H9 (cell line): ENCODE measurements around the gene CCDC92B. TPM values are rescaled to one million over a fixed set of nuclear protein-coding genes. Genes with fewer than 3 reads are reported as not detected.

Source experiments
- DNase-seq: peaks from one replicate; pipeline ENCODE4 v3.0.0-alpha.2; 2017
- H2AFZ ChIP-seq: one replicate; pipeline ENCODE4 v1.6.1; 2013; ENCODE audit warnings: mild to moderate bottlenecking, low read length, control low read depth, moderate library complexity
- H2AK5ac ChIP-seq: 2 replicates; pipeline ENCODE4 v1.6.1; 2013; ENCODE audit warnings: low read length, control low read depth, mixed read lengths; ENCODE audit not compliant: insufficient read length
- H2BK120ac ChIP-seq: one replicate; pipeline ENCODE4 v1.6.1; 2013; ENCODE audit warnings: low read depth, mild to moderate bottlenecking, low read length, control low read depth, inconsistent platforms; ENCODE audit not compliant: poor library complexity, severe bottlenecking
- H2BK12ac ChIP-seq: 2 replicates; pipeline ENCODE4 v1.6.1; 2013; ENCODE audit warnings: low read length, control low read depth, mixed read lengths, low read depth; ENCODE audit not compliant: insufficient read length
- H2BK15ac ChIP-seq: 2 replicates; pipeline ENCODE4 v1.6.1; 2013; ENCODE audit warnings: low read depth, low read length, control low read depth
- H2BK20ac ChIP-seq: one replicate; pipeline ENCODE4 v1.6.1; 2013; ENCODE audit warnings: low read depth, mild to moderate bottlenecking, low read length, control low read depth, inconsistent platforms; ENCODE audit not compliant: poor library complexity, severe bottlenecking
- H2BK5ac ChIP-seq: 2 replicates; pipeline ENCODE4 v1.6.1; 2013; ENCODE audit warnings: low read length, control low read depth, mixed read lengths; ENCODE audit not compliant: insufficient read length
- H3K14ac ChIP-seq: 2 replicates; pipeline ENCODE4 v1.6.1; 2013; ENCODE audit warnings: low read length, control low read depth; ENCODE audit not compliant: insufficient read depth
- H3K18ac ChIP-seq: 2 replicates; pipeline ENCODE4 v1.6.1; 2013; ENCODE audit warnings: low read depth, mild to moderate bottlenecking, mixed read lengths, low read length, control low read depth; ENCODE audit not compliant: insufficient read length
- H3K23ac ChIP-seq: 2 replicates; pipeline ENCODE4 v1.6.1; 2013; ENCODE audit warnings: low read length, control low read depth, mixed read lengths, low read depth; ENCODE audit not compliant: insufficient read length
- H3K23me2 ChIP-seq: 2 replicates; pipeline ENCODE4 v1.6.1; 2013; ENCODE audit warnings: low read depth, mild to moderate bottlenecking, mixed read lengths, low read length, control low read depth; ENCODE audit not compliant: insufficient read length, poor library complexity, severe bottlenecking
- H3K27ac ChIP-seq: 2 replicates; pipeline ENCODE4 v1.5.1; 2013; ENCODE audit warnings: low read length, control low read depth, mixed read lengths, low read depth; ENCODE audit not compliant: insufficient read length
- H3K27me3 ChIP-seq: 2 replicates; pipeline ENCODE4 v1.6.1; 2013; ENCODE audit warnings: low read length, control low read depth, inconsistent platforms; ENCODE audit not compliant: insufficient read depth
- H3K4ac ChIP-seq: 2 replicates; pipeline ENCODE4 v1.6.1; 2013; ENCODE audit warnings: low read depth, mild to moderate bottlenecking, control low read depth, inconsistent platforms, low read length, moderate library complexity
- H3K4me1 ChIP-seq: 2 replicates; pipeline ENCODE4 v1.6.1; 2013; ENCODE audit warnings: low read length, control low read depth, inconsistent platforms; ENCODE audit not compliant: insufficient read depth
- H3K4me2 ChIP-seq: 2 replicates; pipeline ENCODE4 v1.6.1; 2013; ENCODE audit warnings: low read length, control low read depth, mixed read lengths; ENCODE audit not compliant: insufficient read length, insufficient read depth
- H3K56ac ChIP-seq: 2 replicates; pipeline ENCODE4 v1.6.1; 2013; ENCODE audit warnings: low read depth, mild to moderate bottlenecking, mixed read lengths, low read length, control low read depth; ENCODE audit not compliant: insufficient read length
- H3K79me1 ChIP-seq: 2 replicates; pipeline ENCODE4 v1.6.1; 2013; ENCODE audit warnings: low read depth, mild to moderate bottlenecking, moderate library complexity, low read length, control low read depth, inconsistent platforms; ENCODE audit not compliant: insufficient read depth, poor library complexity, severe bottlenecking
- H3K79me2 ChIP-seq: 2 replicates; pipeline ENCODE4 v1.6.1; 2013; ENCODE audit warnings: low read length, control low read depth, inconsistent platforms; ENCODE audit not compliant: insufficient read depth
- H3K9ac ChIP-seq: 2 replicates; pipeline ENCODE4 v1.6.1; 2013; ENCODE audit warnings: low read length, control low read depth, mixed read lengths; ENCODE audit not compliant: insufficient read length; ENCODE audit errors: extremely low read depth
- H3K9me3 ChIP-seq: one replicate; pipeline ENCODE4 v1.6.1; 2013; ENCODE audit warnings: low read depth, low read length, inconsistent platforms; ENCODE audit not compliant: control insufficient read depth
- H3T11ph ChIP-seq: one replicate; pipeline ENCODE4 v1.6.1; 2013; ENCODE audit warnings: mild to moderate bottlenecking, low read length, control low read depth, inconsistent platforms
- H4K20me1 ChIP-seq: one replicate; pipeline ENCODE4 v1.6.1; 2013; ENCODE audit not compliant: control insufficient read depth, insufficient read length, insufficient read depth
- H4K5ac ChIP-seq: 2 replicates; pipeline ENCODE4 v1.6.1; 2013; ENCODE audit warnings: low read depth, mild to moderate bottlenecking, mixed read lengths, low read length, control low read depth; ENCODE audit not compliant: insufficient read length
- H4K8ac ChIP-seq: replicated peaks from 2 replicates; pipeline ENCODE4 v1.6.1; 2013; ENCODE audit warnings: low read length, control low read depth, mixed read lengths, low read depth; ENCODE audit not compliant: insufficient read length
- H4K91ac ChIP-seq: 2 replicates; pipeline ENCODE4 v1.6.1; 2013; ENCODE audit warnings: low read depth, mild to moderate bottlenecking, moderate library complexity, mixed read lengths, low read length, control low read depth; ENCODE audit not compliant: insufficient read length
- H3K27ac Mint-ChIP-seq, 3 experiments: 2 replicates in 2 of 3; 3 replicates in 1 of 3; pipeline ENCODE4 v1.8.0; 2020 to 2021; ENCODE audit warnings: mixed read lengths in 3 of 3, mild to moderate bottlenecking in 1 of 3, moderate library complexity in 1 of 3
- H3K27me3 Mint-ChIP-seq: 2 replicates; pipeline ENCODE4 v1.8.0; 2021; ENCODE audit warnings: low read depth, mild to moderate bottlenecking, moderate library complexity, mixed read lengths
- H3K36me3 Mint-ChIP-seq, 3 experiments: 2 replicates in 2 of 3; 3 replicates in 1 of 3; pipeline ENCODE4 v1.8.0; 2020 to 2021; ENCODE audit warnings: low read depth in 3 of 3, mixed read lengths in 3 of 3; ENCODE audit not compliant: insufficient read depth in 1 of 3
- H3K4me1 Mint-ChIP-seq, 2 experiments: 2 replicates each; pipeline ENCODE4 v1.8.0; 2020; ENCODE audit warnings: mixed read lengths in 2 of 2
- H3K4me3 Mint-ChIP-seq, 2 experiments: 2 replicates in 1 of 2; 3 replicates in 1 of 2; pipeline ENCODE4 v1.8.0; 2020 to 2021; ENCODE audit warnings: mild to moderate bottlenecking in 2 of 2, mixed read lengths in 2 of 2, moderate library complexity in 1 of 2
- H3K9me3 Mint-ChIP-seq, 2 experiments: 2 replicates in 1 of 2; 3 replicates in 1 of 2; pipeline ENCODE4 v1.8.0; 2020; ENCODE audit warnings: mild to moderate bottlenecking in 2 of 2, mixed read lengths in 2 of 2, moderate library complexity in 1 of 2
- CTCF ChIP-seq: fragments of 200-600 bp; sonication (generic); conservative IDR thresholded peaks from 3 replicates; pipeline ENCODE4 v1.8.0; 2021; ENCODE audit warnings: antibody characterized with exemption, mild to moderate bottlenecking
- WGBS: extraction: QIAGEN DNeasy Blood & Tissue Kit; methylation state at CpG from one replicate; pipeline ENCODE4 v1.1.7; 2013; ENCODE audit warnings: missing lambda C conversion rate, low lambda C conversion rate, mixed read lengths; ENCODE audit not compliant: insufficient read length; ENCODE audit errors: extremely low coverage; 5-methylcytosine and 5-hydroxymethylcytosine counted together
- total RNA-seq: library from RNA; stranded (reverse); gene quantifications from 2 replicates; pipeline ENCODE4 v1.2.1, GENCODE V29; 2021

Gene CCDC92B
- total RNA-seq, 1 experiment from 2014 or later: 8.0 TPM

GRCh38 chr17:2695961-2696760 is 53.3 kb downstream of the CCDC92B start:
- Histone ChIP-seq H3K27me3 (no peaks in the 10 kb centered on the region), H3K79me2 (no peaks in the 10 kb centered on the region), H3K23ac (no peak overlapping the region), H3T11ph (no peak overlapping the region), H2AK5ac (no peak overlapping the region), H3K79me1 (no peaks in the 10 kb centered on the region), H2BK12ac (no peak overlapping the region), H3K4ac (no peak overlapping the region), H3K9ac (no peak overlapping the region), H3K4me1 (no peaks in the 10 kb centered on the region), H2BK120ac (no peak overlapping the region), H3K27ac (no peak overlapping the region), H2AFZ (no peak overlapping the region), H3K23me2 (no peaks in the 10 kb centered on the region), H2BK5ac (no peak overlapping the region), H4K5ac (no peak overlapping the region), H3K4me2 (no peak overlapping the region), H4K20me1 (no peaks in the 10 kb centered on the region), H4K8ac (no peak overlapping the region), H2BK15ac (no peak overlapping the region), H3K56ac (no peak overlapping the region), H3K18ac (no peak overlapping the region), H3K9me3 (no peaks in the 10 kb centered on the region), H3K14ac (no peak overlapping the region; the same call in 1 of the 2 replicates), H4K91ac (no peak overlapping the region), H2BK20ac (no peak overlapping the region)
- Mint-ChIP-seq H3K27ac (no peak overlapping the region), H3K9me3 (no peaks in the 10 kb centered on the region), H3K4me1 (no peaks in the 10 kb centered on the region; a peak in 1 of 4 replicates), H3K27me3 (no peaks in the 10 kb centered on the region), H3K4me3 (no peak overlapping the region), H3K36me3 (peaks cover 11 to 50% (median 40%) of the 10 kb centered on the region in 3 experiments; a peak in 6 of 7 replicates)
- TF ChIP-seq CTCF: no peak
- DNase-seq: no peak
- no CpG with 5 or more reads among the region's 36 CpGs for WGBS
